ENCODE data around the gene PPP1R17.

Gene PPP1R17

DNA sequence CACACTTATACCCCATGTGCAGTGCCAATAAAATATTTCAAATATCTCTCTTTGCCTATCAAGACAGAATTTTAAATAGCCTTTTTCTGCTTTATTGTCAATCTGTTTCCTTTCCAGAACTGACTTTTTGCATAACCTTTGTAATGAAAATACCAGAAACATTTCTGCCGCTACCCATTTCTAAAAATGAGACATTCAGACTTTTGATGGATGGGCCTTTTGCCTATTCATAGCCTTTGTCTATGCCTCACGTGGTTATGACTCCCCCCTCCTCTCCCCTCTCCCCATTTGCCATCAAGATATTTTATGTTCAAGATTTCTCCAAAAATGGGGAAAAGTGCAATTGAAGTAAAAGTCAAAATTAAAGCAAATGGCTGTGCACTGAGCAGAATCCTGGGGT lies 5.9 kb downstream of the PPP1R17 start:
- TF ChIP-seq, protein P1, sequence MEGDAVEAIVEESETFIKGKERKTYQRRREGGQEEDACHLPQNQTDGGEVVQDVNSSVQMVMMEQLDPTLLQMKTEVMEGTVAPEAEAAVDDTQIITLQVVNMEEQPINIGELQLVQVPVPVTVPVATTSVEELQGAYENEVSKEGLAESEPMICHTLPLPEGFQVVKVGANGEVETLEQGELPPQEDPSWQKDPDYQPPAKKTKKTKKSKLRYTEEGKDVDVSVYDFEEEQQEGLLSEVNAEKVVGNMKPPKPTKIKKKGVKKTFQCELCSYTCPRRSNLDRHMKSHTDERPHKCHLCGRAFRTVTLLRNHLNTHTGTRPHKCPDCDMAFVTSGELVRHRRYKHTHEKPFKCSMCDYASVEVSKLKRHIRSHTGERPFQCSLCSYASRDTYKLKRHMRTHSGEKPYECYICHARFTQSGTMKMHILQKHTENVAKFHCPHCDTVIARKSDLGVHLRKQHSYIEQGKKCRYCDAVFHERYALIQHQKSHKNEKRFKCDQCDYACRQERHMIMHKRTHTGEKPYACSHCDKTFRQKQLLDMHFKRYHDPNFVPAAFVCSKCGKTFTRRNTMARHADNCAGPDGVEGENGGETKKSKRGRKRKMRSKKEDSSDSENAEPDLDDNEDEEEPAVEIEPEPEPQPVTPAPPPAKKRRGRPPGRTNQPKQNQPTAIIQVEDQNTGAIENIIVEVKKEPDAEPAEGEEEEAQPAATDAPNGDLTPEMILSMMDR (IDR thresholded peaks at IDR 0.05; ENCODE audit: low read depth, low read length, missing control alignments), result no peak
- H3K4me3 ChIP-seq (replicated peaks; ENCODE audit: low read depth, low read length), result no peak overlapping the region
- DNase-seq (ENCODE audit: extremely low read depth, low read depth), result no peak

GRCh38 chr7:31695859-31696614 lies 9.0 kb downstream of the PPP1R17 start:
- H3K4me3 ChIP-seq (replicated peaks; ENCODE audit: low read depth, low read length), result no peak overlapping the region
- TF ChIP-seq, protein P1 (IDR thresholded peaks at IDR 0.05; ENCODE audit: low read depth, low read length, missing control alignments), result no peak
- no peak for DNase-seq (ENCODE audit: extremely low read depth, low read depth)

- TF ChIP-seq, protein P1 (IDR thresholded peaks at IDR 0.05; ENCODE audit: low read depth, low read length, missing control alignments), result no peak
- H3K4me3 ChIP-seq (replicated peaks; ENCODE audit: low read depth, low read length), result no peak overlapping the region
- no peak for DNase-seq (ENCODE audit: extremely low read depth, low read depth)
Measured at GRCh38 chr7:31699050-31699449, 12.0 kb downstream of the PPP1R17 start.

DNA sequence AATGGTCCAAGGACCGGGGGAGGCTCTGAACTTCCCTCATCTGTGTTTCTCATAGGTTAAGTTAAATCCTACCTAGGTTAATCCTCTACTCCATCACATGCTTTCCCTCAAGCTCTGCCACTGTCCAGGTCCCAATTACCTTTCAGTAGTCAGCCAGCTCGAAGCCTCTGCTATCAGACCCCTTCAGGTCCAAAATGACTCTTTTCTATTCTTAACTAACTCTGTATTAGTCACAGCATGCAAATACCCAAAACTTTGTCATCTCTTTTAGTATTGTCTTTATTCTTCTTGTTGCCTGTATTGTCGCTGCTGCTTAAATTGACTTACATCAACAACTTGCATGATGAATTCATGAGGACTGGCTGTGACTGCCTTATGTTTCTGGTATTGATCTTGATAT lies 15.3 kb downstream of the PPP1R17 start:
- TF ChIP-seq, protein P1 (IDR thresholded peaks at IDR 0.05; ENCODE audit: low read depth, low read length, missing control alignments), result no peak
- no peak for DNase-seq (ENCODE audit: extremely low read depth, low read depth)
- no peak overlapping the region for H3K4me3 ChIP-seq (replicated peaks; ENCODE audit: low read depth, low read length)

GRCh38 chr7:31705377-31705776 lies 18.4 kb downstream of the PPP1R17 start:
- no peak for DNase-seq (ENCODE audit: extremely low read depth, low read depth)
- no peak overlapping the region for H3K4me3 ChIP-seq (replicated peaks; ENCODE audit: low read depth, low read length)

GRCh38 chr7:31707089-31707488 lies 20.1 kb downstream of the PPP1R17 start:
- TF ChIP-seq, protein P1 (IDR thresholded peaks at IDR 0.05; ENCODE audit: low read depth, low read length, missing control alignments), result no peak
- DNase-seq (ENCODE audit: extremely low read depth, low read depth), result no peak

More at GRCh38 chr7:31705377-31705776, 18.4 kb downstream of the PPP1R17 start:
- TF ChIP-seq, protein P1 (IDR thresholded peaks at IDR 0.05; ENCODE audit: low read depth, low read length, missing control alignments), result no peak

More at GRCh38 chr7:31707089-31707488, 20.1 kb downstream of the PPP1R17 start:
- H3K4me3 ChIP-seq (replicated peaks; ENCODE audit: low read depth, low read length), result no peak overlapping the region

Data from HFF-Myc (cell line).